Heart left ventricle (tissue), 16 donors: ENCODE data around the gene VWA3B. TPM values are rescaled to one million over a fixed set of nuclear protein-coding genes. Genes with fewer than 3 reads are reported as not detected.
"Not testable (repeated sequence)": the region's sequence is repeated elsewhere in the genome, so short reads cannot be mapped to it uniquely, and the experiment has no call there.

Experiments
- ATAC-seq, 4 donors: fragments of 200-7000 bp; cut with Tn5 transposase; one replicate each; pipeline ENCODE4 v1.9.1; 2020 to 2022; ENCODE audit warnings: moderate library complexity in 4 of 4, mild to moderate bottlenecking in 3 of 4, moderate number of reproducible peaks in 1 of 4
- DNase-seq, 5 donors: peaks; one replicate each; pipeline ENCODE4 v3.0.0-alpha.2; 2020
- H3K27ac ChIP-seq, 12 donors: fragments of 200-600 bp; sonication (generic) in 4 of 12; one replicate each; pipeline versions ENCODE4 v1.5.0 to v1.8.0; 2016 to 2022; ENCODE audit warnings: mild to moderate bottlenecking in 2 of 12
- H3K27me3 ChIP-seq, 9 donors: fragments of 200-600 bp; sonication (generic) in 2 of 9; one replicate each; pipeline versions ENCODE4 v1.5.1 to v1.8.0; 2016 to 2022; ENCODE audit warnings: mild to moderate bottlenecking in 3 of 9
- H3K36me3 ChIP-seq, 9 donors: fragments of 200-600 bp; sonication (generic) in 2 of 9; one replicate each; pipeline versions ENCODE4 v1.5.0 to v1.8.0; 2018 to 2022; ENCODE audit warnings: mild to moderate bottlenecking in 2 of 9
- H3K4me1 ChIP-seq, 12 donors: fragments of 200-600 bp; sonication (generic) in 4 of 12; one replicate each; pipeline versions ENCODE4 v1.5.0 to v1.8.0; 2016 to 2022; ENCODE audit warnings: mild to moderate bottlenecking in 3 of 12
- H3K4me3 ChIP-seq, 12 donors: fragments of 200-600 bp; sonication (generic) in 4 of 12; one replicate each; pipeline versions ENCODE4 v1.5.0 to v1.8.0; 2017 to 2022; ENCODE audit warnings: mild to moderate bottlenecking in 9 of 12, moderate library complexity in 4 of 12
- H3K9me3 ChIP-seq, 12 donors: fragments of 200-600 bp; sonication (generic) in 4 of 12; one replicate each; pipeline versions ENCODE4 v1.5.0 to v1.8.0; 2016 to 2022; ENCODE audit warnings: mild to moderate bottlenecking in 1 of 12
- POLR2A ChIP-seq, 2 donors: fragments of 450-650 bp; IDR thresholded peaks; one replicate each; pipeline ENCODE4 v1.6.1; 2017; ENCODE audit warnings: antibody characterized with exemption in 2 of 2, mild to moderate bottlenecking in 2 of 2, moderate library complexity in 2 of 2
- WGBS, 4 donors: extraction: QIAGEN DNeasy Blood & Tissue Kit in 2 of 4; methylation state at CpG; one replicate each; pipeline versions ENCODE4 v1.1.5 to v1.1.7; 2013 to 2018; 5-methylcytosine and 5-hydroxymethylcytosine counted together
- intact Hi-C, 10 donors: fragments of 100-400 bp; cut with DNase I; formaldehyde crosslinking; loops; one replicate each; pipeline versions ENCODE4 v1.11.1 to v1.14.2; 2022
- polyA plus RNA-seq, 2 donors: library from polyadenylated mRNA; stranded (reverse); fragments of 200-250 nt; gene quantifications; one replicate each; pipeline ENCODE4 v1.2.3, GENCODE V29; 2013
- total RNA-seq, 9 donors: library from RNA; depleted of rRNA in 2 of 9; stranded (reverse); fragments of >200 nt in 2 of 9; fragmentation: NEBNext Ultra II Directional in 3 of 9; extraction: Animal tissue kit (Norgen Biotek cat#: 25700) in 3 of 9; gene quantifications; one replicate each; pipeline versions ENCODE4 v1.1.0 to v1.2.4, GENCODE V29; 2016 to 2023
- TF ChIP-seq, protein P1 (sequence below), 12 donors: fragments of 200-600 bp; sonication (generic) in 4 of 12; IDR thresholded peaks; one replicate each; pipeline versions ENCODE4 v1.5.0 to v1.8.0; 2018 to 2022; ENCODE audit warnings: antibody characterized with exemption in 12 of 12, mild to moderate bottlenecking in 5 of 12
- donor health status: ischemic (EF 13 %, LVEDD 7.1; RV severe dilation, severe dysfunction).
- donor health status: healthy with polysubstance abuse.
- donor health status: DM: no; HTN: yes; CAD: no.
- donor health status: DM: no; HTN: no; CAD: no.
- donor health status: ischemic (EF 25% LVEDD 6.9; RV normal size, moderate dysfunction).
- donor health status: ischemic (EF 25% LVEDD 5.7; RV mildly dilated, moderate dysfunction).
- donor health status: healthy.
- donor health status: DM: yes; HTN: yes; CAD: no.
- donor health status: ischemic (EF 35%, LVEDD 5.7; RV mildly dilated, moderate dysfunction).
- donor health status: nonischemic (EF 11% LVEDD 7.7; RV severe dilation, severe dysfunction).
- donor health status: DM: yes; HTN: yes; CAD: no.
- donor health status: PGD.
- donor health status: ischemic (EF 29% LVEDD 5.4; RV normal size, mild dysfunction).
- donor health status: nonischemic (EF 23%, LVEDD 6.1; RV moderate dilation, normal function).

Gene VWA3B
- total and polyA plus RNA-seq, 11 donors = 0.11 to 0.61 (median 0.24) TPM; not detected in 1

DNA sequence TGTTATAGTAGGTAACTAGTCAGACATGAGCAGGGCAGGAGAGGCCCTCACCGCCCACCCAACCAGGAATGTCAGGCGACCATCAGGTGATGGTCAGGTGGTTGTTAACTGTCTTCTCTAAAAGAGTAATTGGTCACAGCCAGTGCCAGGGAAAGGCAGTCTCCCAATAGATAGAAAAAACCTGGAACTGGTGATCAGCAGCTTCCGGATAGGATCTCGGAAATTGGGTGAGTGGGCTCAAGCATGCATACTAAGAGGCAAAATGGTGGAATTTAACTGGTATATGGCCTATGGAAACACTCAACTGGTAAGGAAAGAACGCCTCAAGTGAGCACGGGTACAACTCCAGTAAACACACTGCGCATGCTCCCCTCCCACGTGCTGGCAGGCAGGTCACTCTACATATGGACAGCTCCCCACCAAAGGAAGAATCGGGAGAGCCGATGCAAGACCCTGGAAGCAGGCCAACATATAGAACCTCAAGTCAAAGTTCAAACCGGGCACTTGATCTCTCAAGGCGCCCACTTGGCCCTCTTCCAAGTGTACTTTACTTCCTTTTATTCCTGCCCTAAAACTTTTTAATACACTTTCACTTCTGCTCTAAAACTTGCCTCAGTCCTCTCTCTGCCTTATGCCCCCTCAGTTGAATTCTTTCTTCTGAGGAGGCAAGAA lies 47.7 kb upstream of the VWA3B start:
- Histone ChIP-seq H3K4me1 (peaks cover 0 to 20% (median 14%) of the 10 kb centered on the region in 12 donors), H3K27me3 (peaks cover 0 to 67% (median 0%) of the 10 kb centered on the region in 9 donors), H3K4me3 (no peak overlapping the region), H3K9me3 (peaks cover 0 to 13% (median 5%) of the 10 kb centered on the region in 12 donors), H3K27ac (no peak overlapping the region), H3K36me3 (no peaks in the 10 kb centered on the region)
- no peak for ATAC-seq
- TF ChIP-seq, protein P1, sequence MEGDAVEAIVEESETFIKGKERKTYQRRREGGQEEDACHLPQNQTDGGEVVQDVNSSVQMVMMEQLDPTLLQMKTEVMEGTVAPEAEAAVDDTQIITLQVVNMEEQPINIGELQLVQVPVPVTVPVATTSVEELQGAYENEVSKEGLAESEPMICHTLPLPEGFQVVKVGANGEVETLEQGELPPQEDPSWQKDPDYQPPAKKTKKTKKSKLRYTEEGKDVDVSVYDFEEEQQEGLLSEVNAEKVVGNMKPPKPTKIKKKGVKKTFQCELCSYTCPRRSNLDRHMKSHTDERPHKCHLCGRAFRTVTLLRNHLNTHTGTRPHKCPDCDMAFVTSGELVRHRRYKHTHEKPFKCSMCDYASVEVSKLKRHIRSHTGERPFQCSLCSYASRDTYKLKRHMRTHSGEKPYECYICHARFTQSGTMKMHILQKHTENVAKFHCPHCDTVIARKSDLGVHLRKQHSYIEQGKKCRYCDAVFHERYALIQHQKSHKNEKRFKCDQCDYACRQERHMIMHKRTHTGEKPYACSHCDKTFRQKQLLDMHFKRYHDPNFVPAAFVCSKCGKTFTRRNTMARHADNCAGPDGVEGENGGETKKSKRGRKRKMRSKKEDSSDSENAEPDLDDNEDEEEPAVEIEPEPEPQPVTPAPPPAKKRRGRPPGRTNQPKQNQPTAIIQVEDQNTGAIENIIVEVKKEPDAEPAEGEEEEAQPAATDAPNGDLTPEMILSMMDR (IDR thresholded peaks at IDR 0.05) = no peak
- TF ChIP-seq POLR2A (IDR thresholded peaks at IDR 0.05) = no peak
- 73 to 79% (median 75%) methylated on average over 12 of the region's 12 CpGs for WGBS, 4 donors
- intact Hi-C loops = no loop called here
- DNase-seq = peak in 2 of 5 donors; percentile 27 to 38

DNA sequence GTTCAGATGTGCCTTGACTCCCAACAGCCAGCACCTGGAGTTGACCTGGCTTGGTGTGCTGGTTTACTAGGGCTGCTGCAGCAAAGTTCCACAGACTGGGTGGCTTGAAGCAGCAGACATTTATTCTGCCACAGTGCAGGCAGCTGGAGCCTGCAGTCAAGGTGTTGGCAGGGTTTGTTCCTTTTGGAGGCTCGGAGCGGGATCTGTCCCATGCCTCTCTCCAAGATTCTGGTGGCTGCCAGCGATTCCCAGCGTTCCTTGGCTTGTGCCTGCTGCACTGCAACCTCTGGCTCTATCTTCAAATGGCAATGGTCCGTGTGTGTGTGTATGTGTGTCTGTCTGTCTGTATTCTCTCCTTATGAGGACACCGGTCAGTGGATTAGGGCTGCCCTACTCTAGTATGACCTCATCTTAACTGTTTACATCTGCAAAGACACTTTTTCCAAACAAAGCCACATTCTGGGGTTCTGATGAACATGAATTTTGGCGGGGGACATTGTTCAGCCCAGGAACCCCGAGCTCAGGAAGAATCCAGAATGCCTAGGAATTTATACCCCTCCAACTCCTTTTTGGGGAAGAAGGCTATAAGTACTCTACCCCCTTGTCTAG lies 46.5 kb upstream of the VWA3B start:
- Histone ChIP-seq H3K27ac (no peak overlapping the region), H3K9me3 (peaks cover 0 to 18% (median 10%) of the 10 kb centered on the region in 12 donors), H3K27me3 (peaks cover 0 to 57% (median 0%) of the 10 kb centered on the region in 9 donors), H3K4me3 (no peak overlapping the region), H3K4me1 (peaks cover 0 to 20% (median 14%) of the 10 kb centered on the region in 12 donors), H3K36me3 (no peaks in the 10 kb centered on the region)
- TF ChIP-seq, protein P1 (IDR thresholded peaks at IDR 0.05) = no peak
- no peak for TF ChIP-seq POLR2A (IDR thresholded peaks at IDR 0.05)
- 76 to 91% (median 84%) methylated on average over 7 to 8 of the region's 8 CpGs for WGBS, 4 donors
- intact Hi-C loops = no loop called here
- ATAC-seq (peak in 1 of 4 donors; percentile 15), DNase-seq (peak in 1 of 5 donors; percentile 6)

DNA sequence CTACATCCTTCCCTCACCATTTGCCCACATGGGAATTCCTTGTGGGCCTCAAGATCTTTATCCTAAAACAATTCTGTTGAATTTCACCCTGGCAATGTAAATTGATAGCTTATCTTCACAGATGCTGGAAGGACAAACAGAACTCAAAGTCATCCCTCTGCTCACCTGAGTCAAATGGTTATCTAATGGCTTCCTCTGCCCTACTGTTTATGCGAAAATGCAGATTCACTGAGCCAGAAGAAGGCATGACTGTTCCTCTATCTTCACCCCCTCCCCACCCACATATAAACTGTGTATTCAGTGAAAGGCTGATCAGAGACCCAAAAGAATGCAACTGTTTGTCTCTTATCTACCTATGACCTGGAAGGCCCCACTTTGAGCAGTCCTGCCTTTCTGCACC lies 43.9 kb upstream of the VWA3B start:
- Histone ChIP-seq H3K27ac (no peak overlapping the region), H3K4me3 (no peak overlapping the region), H3K9me3 (peaks cover 0 to 18% (median 10%) of the 10 kb centered on the region in 12 donors), H3K27me3 (peaks cover 0 to 41% (median 0%) of the 10 kb centered on the region in 9 donors), H3K4me1 (peaks cover 0 to 14% (median 0%) of the 10 kb centered on the region in 12 donors), H3K36me3 (no peaks in the 10 kb centered on the region)
- ATAC-seq (no peak), DNase-seq (no peak)
- 73 to 90% (median 83%) methylated on average over 1 of the region's 1 CpG for WGBS, 4 donors
- TF ChIP-seq, protein P1 (IDR thresholded peaks at IDR 0.05) = no peak
- intact Hi-C loops = no loop called here

DNA sequence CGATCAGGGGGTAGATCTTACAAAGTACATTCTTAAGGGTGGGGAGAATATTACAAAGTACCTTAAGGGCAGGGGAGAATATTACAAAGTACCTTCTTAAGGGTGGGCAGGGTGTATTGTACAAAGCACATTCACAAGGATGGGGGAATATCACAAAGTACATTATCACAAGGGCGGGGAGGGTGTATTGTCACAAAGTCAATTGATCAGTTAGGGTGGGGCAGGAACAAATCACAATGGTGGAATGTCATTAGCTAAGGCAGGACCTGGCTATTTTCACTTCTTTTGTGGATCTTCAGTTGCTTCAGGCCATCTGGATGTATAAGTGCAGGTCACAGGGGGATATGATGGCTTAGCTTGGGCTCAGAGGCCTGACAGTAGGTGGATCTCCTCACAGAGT lies 42.2 kb upstream of the VWA3B start:
- ATAC-seq, H3K4me1 ChIP-seq, H3K4me3 ChIP-seq, H3K36me3 ChIP-seq, intact Hi-C loops, H3K27ac ChIP-seq, DNase-seq: not testable (repeated sequence)
- H3K27me3 ChIP-seq = peaks cover 0 to 37% (median 0%) of the 10 kb centered on the region in 9 donors
- H3K9me3 ChIP-seq = peaks cover 0 to 18% (median 10%) of the 10 kb centered on the region in 12 donors
- 84 to 96% (median 92%) methylated on average over 2 of the region's 2 CpGs for WGBS, 4 donors
